SK-N-MC (cell line): ENCODE results near the gene ELN.

Experiments
- EZH2 ChIP-seq: fragments of 200-600 bp; sonication (generic); IDR thresholded peaks from one replicate; pipeline ENCODE4 v1.6.1; 2017; ENCODE audit warnings: antibody characterized with exemption
- FOXP2 ChIP-seq: optimal IDR thresholded peaks from 2 replicates; pipeline ENCODE3; 2011; ENCODE audit warnings: mild to moderate bottlenecking, moderate library complexity; ENCODE audit not compliant: insufficient read depth; ENCODE audit errors: extremely low read length, control extremely low read depth
- POLR2AphosphoS5 ChIP-seq: IDR thresholded peaks from 2 replicates; pipeline ENCODE4 v1.6.1; 2012; ENCODE audit warnings: mild to moderate bottlenecking, low read depth, low read length, borderline replicate concordance

- no peak for TF ChIP-seq POLR2AphosphoS5
- TF ChIP-seq FOXP2 = no peak
- no peak for TF ChIP-seq EZH2
These were observed 12.3 kb upstream of the ELN start for GRCh38 chr7:74015670-74016069.
